Activated CD8-positive, alpha-beta T cell treated with anti-CD3 and anti-CD28 coated beads, Interleukin-2, amount 10 ng/mL, durations not matched to agents 7 days and 5 days (primary cell): ENCODE measurements around the gene CALHM3. TPM values are rescaled to one million over a fixed set of nuclear protein-coding genes. Genes with fewer than 3 reads are reported as not detected.
A peak's percentile ranks its signal among the peaks of the same experiment; 100 is the strongest.

ENCODE experiments used
- ATAC-seq: fragments of 150-1000 bp; cut with Tn5 transposase; one replicate; pipeline ENCODE4 v1.10.0; 2021; ENCODE audit warnings: moderate library complexity
- CTCF ChIA-PET: fragments of 350-600 bp; sonication (Branson Sonifier 250); formaldehyde crosslinking; loops from one replicate; lab custom pipeline; 2021; ENCODE audit warnings: antibody characterized with exemption; lab: Charles Lee
- POLR2A ChIA-PET: fragments of 350-600 bp; sonication (Branson Sonifier 250); formaldehyde crosslinking; loops from one replicate; lab custom pipeline; 2021; ENCODE audit warnings: antibody characterized with exemption; lab: Charles Lee
- DNase-seq: peaks from one replicate; pipeline ENCODE4 v3.0.0-alpha.2; 2020
- H3K27ac Mint-ChIP-seq: one replicate; pipeline ENCODE4 v1.8.0; 2021; ENCODE audit warnings: mild to moderate bottlenecking, mixed read lengths
- H3K27me3 Mint-ChIP-seq: one replicate; pipeline ENCODE4 v1.8.0; 2021; ENCODE audit warnings: low read depth, mixed read lengths
- H3K36me3 Mint-ChIP-seq: one replicate; pipeline ENCODE4 v1.8.0; 2021; ENCODE audit warnings: low read depth, mixed read lengths
- H3K4me1 Mint-ChIP-seq: one replicate; pipeline ENCODE4 v1.8.0; 2021; ENCODE audit warnings: low read depth, mixed read lengths
- H3K4me3 Mint-ChIP-seq: one replicate; pipeline ENCODE4 v1.8.0; 2021; ENCODE audit warnings: mild to moderate bottlenecking, mixed read lengths
- H3K9me3 Mint-ChIP-seq: one replicate; pipeline ENCODE4 v1.8.0; 2022; ENCODE audit warnings: mixed read lengths; ENCODE audit not compliant: insufficient read depth
- total RNA-seq, 2 experiments: library from RNA; stranded (reverse); gene quantifications; one replicate each; pipeline ENCODE4 v1.2.3, GENCODE V29; 2021

CALHM3 gene
- total RNA-seq, 2 experiments from 2014 or later, result 0.45 to 0.63 TPM

- Mint-ChIP-seq H3K27ac (peak overlapping the region; percentile 81), H3K27me3 (no peaks in the 10 kb centered on the region), H3K4me1 (peaks cover 63% of the 10 kb centered on the region), H3K36me3 (peaks cover 86% of the 10 kb centered on the region), H3K9me3 (no peaks in the 10 kb centered on the region), H3K4me3 (peak overlapping the region; percentile 42)
- DNase-seq (peak; percentile 60), ATAC-seq (peak; percentile 76)
- POLR2A ChIA-PET, result interaction anchor here (0.8 kb wide), 1 partner anchor 10 kb away, joined by 3 read pairs; no protein-coding TSS in a partner anchor
- CTCF ChIA-PET, result interaction anchor here (1.0 to 1.5 kb wide), 2 partner anchors 46 to 134 kb away, joined by 4 read pairs; no protein-coding TSS in a partner anchor
Observed at GRCh38 chr10:103429647-103430046, 49.4 kb downstream of the CALHM3 start.

GRCh38 chr10:103428989-103429643 is 49.9 kb downstream of the CALHM3 start:
- POLR2A ChIA-PET, result interaction anchor here (0.8 kb wide), 1 partner anchor 11 kb away, joined by 3 read pairs; no protein-coding TSS in a partner anchor
- Mint-ChIP-seq H3K36me3 (peaks cover 88% of the 10 kb centered on the region), H3K4me1 (peaks cover 63% of the 10 kb centered on the region), H3K27me3 (no peaks in the 10 kb centered on the region), H3K27ac (peak overlapping the region; percentile 87), H3K4me3 (peak overlapping the region; percentile 42), H3K9me3 (no peaks in the 10 kb centered on the region)
- ATAC-seq, result peak; percentile 59
- no peak for DNase-seq
- CTCF ChIA-PET, result interaction anchor here (0.9 kb wide), 1 partner anchor 56 kb away, joined by 3 read pairs; no protein-coding TSS in a partner anchor

- ChIA-PET POLR2A (no interaction called here), CTCF (interaction anchor here (1.3 to 1.4 kb wide), 2 partner anchors 53 to 58 kb away, joined by 3 to 7 read pairs; no protein-coding TSS in a partner anchor)
- ATAC-seq, result no peak
- peaks cover 56% of the 10 kb centered on the region for H3K4me1 Mint-ChIP-seq
- H3K27me3 Mint-ChIP-seq, result no peaks in the 10 kb centered on the region
- no peak overlapping the region for H3K4me3 Mint-ChIP-seq
- no peak for DNase-seq
- H3K27ac Mint-ChIP-seq, result peak overlapping the region; percentile 2
- no peaks in the 10 kb centered on the region for H3K9me3 Mint-ChIP-seq
- peaks cover 88% of the 10 kb centered on the region for H3K36me3 Mint-ChIP-seq
Observed at GRCh38 chr10:103427866-103428265, 51.2 kb downstream of the CALHM3 start.

GRCh38 chr10:103423748-103424147 is 55.3 kb downstream of the CALHM3 start:
- Mint-ChIP-seq H3K27ac (no peak overlapping the region), H3K36me3 (peaks cover 78% of the 10 kb centered on the region), H3K9me3 (no peaks in the 10 kb centered on the region), H3K4me1 (peaks cover 19% of the 10 kb centered on the region), H3K27me3 (no peaks in the 10 kb centered on the region), H3K4me3 (no peak overlapping the region)
- ChIA-PET CTCF (interaction anchor here (1.0 to 1.8 kb wide), 5 partner anchors 8 to 62 kb away, joined by 4 to 11 read pairs (median 7); no protein-coding TSS in a partner anchor), POLR2A (no interaction called here)
- DNase-seq, result no peak
- ATAC-seq, result no peak

Other genes with a start within 250 kb of the CALHM3 start
- under 1 TPM in 1 of 2 experiments, not detected in 1; 0.16 TPM for gene RPEL1, start 233.4 kb downstream of the CALHM3 start, total RNA-seq
- gene INA, start 202.1 kb downstream of the CALHM3 start, total RNA-seq, result under 1 TPM in 1 of 2 experiments, not detected in 1; 0.08 TPM
- gene PCGF6, start 128.1 kb downstream of the CALHM3 start, total RNA-seq, result 10 to 100 TPM; 14.9 to 17.2 TPM
- gene TAF5, start 111.3 kb downstream of the CALHM3 start, total RNA-seq, result 10 to 100 TPM; 14.5 to 14.8 TPM
- 100 to 1,000 TPM; 360 to 363 TPM for gene ATP5MK, start 82.8 kb downstream of the CALHM3 start, total RNA-seq
- 10 to 100 TPM; 57.1 to 57.4 TPM for gene PDCD11, start 82.6 kb downstream of the CALHM3 start, total RNA-seq
- gene CALHM2, start 26.9 kb downstream of the CALHM3 start, total RNA-seq, result 100 to 1,000 TPM; 131 to 135 TPM
- gene CALHM1, start 20.3 kb downstream of the CALHM3 start, total RNA-seq, result 1 to 10 TPM; 1.8 TPM
- gene NEURL1, start 14.5 kb upstream of the CALHM3 start, total RNA-seq, result 1 to 10 TPM; 1.1 TPM